Kidney (tissue), 14 donors: ENCODE data around the gene NOTCH4. TPM values are rescaled to one million over a fixed set of nuclear protein-coding genes. Genes with fewer than 3 reads are reported as not detected.

ENCODE experiments used
- DNase-seq, 5 donors: peaks; one replicate each; pipeline ENCODE4 v3.0.0-alpha.2; 2013 to 2020
- FAIRE-seq: peaks from 2 replicates; lab custom pipeline; 2012; peaks lifted over from hg19 to GRCh38; lab: Jason Lieb, UNC
- H3K27ac ChIP-seq, 2 donors: one replicate each; pipeline ENCODE4 v1.7.0; 2013; ENCODE audit warnings: low read depth in 2 of 2, low read length in 2 of 2, inconsistent platforms in 1 of 2
- H3K27me3 ChIP-seq: one replicate; pipeline ENCODE4 v1.7.1; 2013; ENCODE audit warnings: low read length, inconsistent platforms; ENCODE audit not compliant: control insufficient read depth, insufficient read depth
- H3K36me3 ChIP-seq, 3 donors: one replicate each; pipeline versions ENCODE4 v1.7.0 to v1.7.1; 2013; ENCODE audit warnings: low read length in 3 of 3, control low read depth in 1 of 3, inconsistent platforms in 1 of 3; ENCODE audit not compliant: insufficient read depth in 3 of 3, control insufficient read depth in 2 of 3
- H3K4me1 ChIP-seq, 3 donors: one replicate each; pipeline versions ENCODE4 v1.7.0 to v1.7.1; 2013; ENCODE audit warnings: low read length in 3 of 3, inconsistent platforms in 1 of 3, low read depth in 1 of 3; ENCODE audit not compliant: control insufficient read depth in 2 of 3, insufficient read depth in 2 of 3
- H3K4me3 ChIP-seq, 3 donors: one replicate each; pipeline versions ENCODE4 v1.7.0 to v1.8.1; 2013; ENCODE audit warnings: low read length in 3 of 3, control low read depth in 1 of 3, inconsistent platforms in 1 of 3
- H3K9ac ChIP-seq, 3 donors: one replicate each; pipeline versions ENCODE4 v1.7.0 to v1.7.1; 2013; ENCODE audit warnings: low read length in 3 of 3, control low read depth in 1 of 3, inconsistent platforms in 1 of 3
- H3K9me3 ChIP-seq, 3 donors: one replicate each; pipeline versions ENCODE4 v1.7.0 to v1.7.1; 2013; ENCODE audit warnings: low read length in 3 of 3, control low read depth in 1 of 3, inconsistent platforms in 1 of 3; ENCODE audit not compliant: control insufficient read depth in 2 of 3, insufficient read depth in 1 of 3
- CTCF ChIP-seq: IDR thresholded peaks from 3 replicates; pipeline ENCODE4 v1.5.1; 2012; ENCODE audit warnings: mild to moderate bottlenecking, moderate library complexity, borderline replicate concordance; ENCODE audit not compliant: insufficient read depth; ENCODE audit errors: extremely low read depth
- intact Hi-C: fragments of 100-400 bp; cut with DNase I; formaldehyde crosslinking; loops from one replicate; pipeline ENCODE4 v1.11.1; 2022
- polyA plus RNA-seq: library from polyadenylated mRNA; stranded (reverse); fragments of 350-450 nt; fragmentation: Illumina TruSeq; extraction: RNeasy Lipid Tissue Mini Kit (QIAGEN cat#74804); gene quantifications from one replicate; pipeline ENCODE4 v1.2.3, GENCODE V29; 2014; ENCODE audit warnings: low read depth, low replicate concordance; ENCODE audit not compliant: insufficient read depth
- total RNA-seq: library from RNA; stranded (reverse); fragmentation: NEBNext Ultra II Directional; extraction: Animal tissue kit (Norgen Biotek cat#: 25700); gene quantifications from one replicate; pipeline ENCODE4 v1.2.1, GENCODE V29; 2021
- donor health status: control.
- donor health status: control.
- donor health status: control.
- donor health status: control.
- donor health status: control.
- donor health status: DM: yes; HTN: yes; CAD: no.
- donor health status: Normal renal cell carcinoma (clear cell type).

Gene NOTCH4
- total and polyA plus RNA-seq, 2 donors from 2014 or later = 22.5 to 30.5 TPM

- intact Hi-C loops = no loop called here
- Histone ChIP-seq H3K27ac (no peak overlapping the region), H3K9me3 (no peaks in the 10 kb centered on the region), H3K27me3 (no peaks in the 10 kb centered on the region), H3K4me1 (peaks cover 3 to 21% (median 17%) of the 10 kb centered on the region in 3 donors), H3K36me3 (peaks cover 2 to 18% (median 3%) of the 10 kb centered on the region in 3 donors), H3K4me3 (no peak overlapping the region), H3K9ac (no peak overlapping the region)
- FAIRE-seq (no peak), DNase-seq (peak in 2 of 5 donors; percentile 41 to 50)
- no peak for TF ChIP-seq CTCF
Observed at GRCh38 chr6:32181915-32182529, 41.8 kb downstream of the NOTCH4 start.

GRCh38 chr6:32181148-32181702 is 42.6 kb downstream of the NOTCH4 start:
- Histone ChIP-seq H3K27me3 (no peaks in the 10 kb centered on the region), H3K36me3 (peaks cover 0 to 12% (median 0%) of the 10 kb centered on the region in 3 donors), H3K4me1 (peaks cover 7 to 26% (median 20%) of the 10 kb centered on the region in 3 donors), H3K9me3 (no peaks in the 10 kb centered on the region), H3K9ac (no peak overlapping the region), H3K4me3 (no peak overlapping the region), H3K27ac (no peak overlapping the region)
- DNase-seq (peak in 2 of 5 donors; percentile 32 to 71), FAIRE-seq (no peak)
- no peak for TF ChIP-seq CTCF
- intact Hi-C loops = no loop called here

GRCh38 chr6:32179766-32180405 is 44.0 kb downstream of the NOTCH4 start:
- FAIRE-seq (no peak), DNase-seq (peak in 2 of 5 donors; percentile 43 to 51)
- no peaks in the 10 kb centered on the region for H3K27me3 ChIP-seq
- no peak for TF ChIP-seq CTCF
- intact Hi-C loops = no loop called here
- peaks cover 7 to 27% (median 25%) of the 10 kb centered on the region in 3 donors for H3K4me1 ChIP-seq
- peaks cover 0 to 12% (median 0%) of the 10 kb centered on the region in 3 donors for H3K36me3 ChIP-seq
- H3K9ac ChIP-seq = peak overlapping the region in 1 of 3 donors; percentile 88
- H3K9me3 ChIP-seq = no peaks in the 10 kb centered on the region
- H3K27ac ChIP-seq = no peak overlapping the region
- peak overlapping the region in 1 of 3 donors; percentile 99 for H3K4me3 ChIP-seq
